ENCODE results near the gene TNK2.
"Not testable (repeated sequence)": the region's sequence is repeated elsewhere in the genome, so short reads cannot be mapped to it uniquely, and the experiment has no call there.

The TNK2 gene

GRCh38 chr3:195916991-195917390, 8.6 kb upstream of the TNK2 start:
- no peak for DNase-seq (ENCODE audit: low read depth)

- DNase-seq (ENCODE audit: low read depth) = no peak
Measured at GRCh38 chr3:195916291-195916690, 7.9 kb upstream of the TNK2 start.

DNA sequence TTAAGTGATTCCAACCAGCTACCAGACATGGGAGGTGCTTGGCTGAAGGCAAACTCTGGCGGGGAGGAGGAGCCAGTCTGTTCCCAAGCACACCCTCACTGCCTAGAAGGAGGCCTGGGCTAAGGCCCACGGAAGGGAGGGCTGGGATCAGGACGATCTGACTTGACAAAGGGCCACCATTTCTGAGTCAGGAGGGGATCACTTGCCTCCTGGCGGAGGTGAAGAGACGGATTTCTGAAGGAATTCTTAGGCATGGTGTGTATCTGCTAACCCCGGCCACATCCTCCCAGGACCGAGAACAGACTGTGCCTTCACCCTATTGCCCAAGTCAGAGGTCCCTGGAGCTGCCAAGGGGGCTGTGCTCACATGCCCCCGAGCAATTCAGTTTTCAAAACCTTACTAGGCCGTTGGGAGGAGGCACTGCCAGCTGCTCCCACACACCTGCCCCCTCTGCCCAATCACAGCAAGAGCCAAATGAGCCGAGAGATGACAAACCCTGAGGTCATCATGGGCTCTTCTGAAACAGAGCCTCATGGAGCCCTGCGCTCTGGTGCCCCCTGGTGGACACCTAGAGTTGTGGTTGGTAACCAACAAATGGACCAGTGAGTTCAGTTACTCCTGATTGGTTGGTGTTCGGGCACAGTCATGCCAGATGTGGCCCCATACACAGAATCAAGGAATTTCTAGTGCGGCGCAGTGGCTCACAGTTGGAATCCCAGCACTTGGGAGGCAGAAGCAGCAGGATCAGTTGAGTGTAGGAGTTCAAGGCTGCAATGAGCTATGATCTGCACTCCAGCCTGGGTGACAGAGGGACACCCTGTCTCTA, 6.5 kb upstream of the TNK2 start:
- DNase-seq (ENCODE audit: low read depth) = peak; percentile 94

DNA sequence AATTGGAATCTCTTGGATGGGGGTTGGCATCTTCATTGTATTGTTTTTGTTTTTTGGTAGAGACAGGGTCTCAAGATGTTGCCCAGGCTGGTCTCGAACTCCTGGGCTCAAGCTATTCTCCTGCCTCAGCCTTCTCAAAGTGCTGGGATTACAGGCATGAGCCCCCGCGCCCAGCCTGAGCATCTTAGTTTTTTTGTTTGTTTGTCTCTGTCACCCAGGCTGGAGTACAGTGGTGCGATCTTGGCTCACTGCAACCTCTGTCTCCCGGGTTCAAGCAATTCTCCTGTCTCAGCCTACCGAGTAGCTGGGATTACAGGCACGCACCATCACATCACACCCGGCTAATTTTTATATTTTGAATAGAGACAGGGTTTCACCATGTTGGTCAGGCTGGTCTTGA, 5.8 kb upstream of the TNK2 start:
- DNase-seq (ENCODE audit: low read depth) = not testable (repeated sequence)

GRCh38 chr3:195913382-195913781, 5.0 kb upstream of the TNK2 start:
- no peak for DNase-seq (ENCODE audit: low read depth)

- no peak for DNase-seq (ENCODE audit: low read depth)
Measured at GRCh38 chr3:195911946-195912270, 3.6 kb upstream of the TNK2 start.

DNA sequence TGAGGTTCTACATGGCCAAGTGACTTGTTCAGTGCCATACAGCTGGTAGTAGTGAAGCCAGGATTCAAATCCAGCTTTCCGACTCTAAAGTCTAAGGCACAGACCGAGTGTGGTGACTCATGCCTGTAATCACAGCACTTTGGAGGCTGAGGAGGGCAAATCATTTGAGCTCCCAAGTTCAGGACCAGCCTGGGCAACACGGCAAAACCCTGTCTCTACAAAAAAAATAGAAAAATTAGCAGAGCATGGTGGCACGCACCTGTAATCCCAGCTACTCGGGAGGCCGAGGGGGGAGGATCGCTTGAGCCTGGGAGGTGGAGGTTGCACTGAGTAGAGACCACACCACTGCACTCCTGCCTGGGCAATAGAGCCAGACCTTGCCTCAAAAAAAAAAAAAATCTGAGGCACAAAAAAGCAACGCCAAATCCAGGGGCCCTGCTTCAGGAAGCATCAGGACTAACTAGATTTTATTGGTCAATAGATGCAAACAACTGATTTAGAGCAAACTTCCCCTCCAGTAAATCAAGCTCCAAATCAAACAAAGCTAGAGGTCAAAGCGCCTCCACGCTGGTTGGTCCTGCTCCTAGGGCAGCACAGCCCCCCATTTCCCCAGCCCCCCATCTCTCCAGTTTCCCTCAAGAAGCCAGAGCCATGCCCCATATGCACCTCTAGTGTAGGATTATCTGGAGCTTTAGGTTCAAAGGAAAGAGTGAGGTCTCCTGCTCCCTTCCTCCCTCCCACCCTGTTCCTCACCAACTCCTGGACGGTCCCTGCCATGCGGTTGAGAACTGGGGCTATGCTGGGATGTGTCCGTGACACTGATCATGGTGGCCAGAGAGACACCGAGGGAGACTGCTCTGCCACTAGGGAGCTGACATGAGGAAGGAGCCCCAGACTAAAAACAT, 2.9 kb upstream of the TNK2 start:
- DNase-seq (ENCODE audit: low read depth) = no peak

GRCh38 chr3:195910499-195910845, 2.1 kb upstream of the TNK2 start:
- no peak for DNase-seq (ENCODE audit: low read depth)

DNA sequence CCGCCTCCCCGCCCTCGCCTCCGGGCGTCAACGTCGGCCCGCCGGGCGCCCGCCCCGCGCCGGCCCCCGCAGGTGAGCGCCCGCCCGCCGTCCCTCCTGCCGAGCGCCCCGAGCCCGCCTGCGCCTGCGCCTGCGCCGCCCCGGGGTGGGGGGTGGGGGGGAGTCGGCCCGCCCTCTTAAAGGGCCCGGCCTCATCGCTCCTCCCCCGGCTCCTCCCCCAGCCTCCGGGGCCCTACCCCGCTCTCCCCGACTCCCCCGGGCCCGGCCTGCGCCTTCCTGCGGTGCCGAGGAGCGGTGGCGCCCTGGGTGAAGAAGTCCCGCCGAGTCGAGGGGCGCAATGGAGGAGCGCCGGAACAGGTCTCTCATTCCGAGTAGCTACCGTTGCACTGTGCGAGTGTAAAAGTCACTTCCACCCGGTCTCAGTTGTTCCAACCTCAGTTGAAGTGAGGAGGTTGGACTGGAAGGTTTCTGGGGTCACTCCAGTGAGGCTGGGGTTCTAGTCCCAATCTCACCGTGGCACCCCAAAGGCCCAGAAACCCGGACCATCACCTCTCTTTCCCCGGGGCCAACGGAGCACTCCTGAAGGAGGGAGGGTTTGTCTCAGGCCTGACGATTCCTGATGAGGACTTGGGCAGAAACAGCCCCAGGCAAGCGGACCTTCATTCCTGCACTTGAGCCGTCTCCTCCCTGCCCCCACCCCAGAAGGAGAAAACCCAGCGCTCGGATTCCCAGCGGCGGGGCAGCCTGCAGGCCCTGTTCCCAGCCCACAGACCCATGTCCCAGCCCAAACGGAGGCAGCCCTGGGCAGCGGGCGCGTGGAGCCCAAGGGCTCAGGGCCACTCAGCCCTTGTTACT, 1.5 kb upstream of the TNK2 start:
- DNase-seq (ENCODE audit: low read depth) = peak; percentile 82

GRCh38 chr3:195908694-195909581, 587 bp upstream of the TNK2 start:
- no peak for DNase-seq (ENCODE audit: low read depth)

- DNase-seq (ENCODE audit: low read depth) = no peak
Measured at GRCh38 chr3:195907684-195907933, 742 bp downstream of the TNK2 start.

DNA sequence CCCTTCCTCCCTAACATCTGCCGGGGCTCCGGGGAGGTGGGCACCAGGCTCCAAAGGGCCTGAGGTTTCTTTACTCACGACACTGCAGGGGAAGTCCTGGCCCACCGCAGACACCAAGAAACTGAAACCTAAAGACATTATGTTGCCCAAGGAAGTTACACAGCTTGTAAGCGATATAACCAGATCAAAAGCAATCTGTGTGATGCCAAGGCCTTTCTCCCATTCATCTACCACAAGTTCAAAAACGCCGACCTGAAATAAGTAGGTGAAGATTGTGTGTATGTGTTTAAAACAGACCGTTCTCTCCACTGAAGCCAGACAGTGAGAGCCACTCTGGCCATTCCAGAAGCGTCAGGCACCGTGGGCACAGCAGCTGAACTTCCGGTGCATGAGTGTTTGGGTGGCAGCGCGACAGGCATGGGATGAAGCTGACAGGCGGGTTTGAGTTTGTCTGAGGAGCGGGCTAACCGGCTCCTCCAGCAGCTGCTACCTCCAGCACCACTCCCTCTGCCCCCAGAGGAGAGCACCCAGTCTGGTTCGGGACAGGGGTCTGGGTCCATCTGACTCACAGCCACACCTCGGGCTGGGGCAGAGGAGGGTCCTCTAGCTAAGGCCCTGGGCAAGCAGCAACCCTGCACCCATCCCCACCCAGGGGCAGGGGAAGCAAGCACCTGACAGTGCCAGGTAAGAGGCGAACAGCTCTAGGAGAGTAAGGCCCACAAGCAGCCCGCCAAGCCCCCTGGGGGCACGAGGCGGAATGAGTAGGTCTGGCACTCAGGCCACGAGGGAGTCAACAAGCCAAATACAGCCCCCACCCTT, 1.3 kb downstream of the TNK2 start:
- DNase-seq (ENCODE audit: low read depth) = peak; percentile 66

GRCh38 chr3:195905970-195906864, 2.1 kb downstream of the TNK2 start:
- no peak for DNase-seq (ENCODE audit: low read depth)

DNA sequence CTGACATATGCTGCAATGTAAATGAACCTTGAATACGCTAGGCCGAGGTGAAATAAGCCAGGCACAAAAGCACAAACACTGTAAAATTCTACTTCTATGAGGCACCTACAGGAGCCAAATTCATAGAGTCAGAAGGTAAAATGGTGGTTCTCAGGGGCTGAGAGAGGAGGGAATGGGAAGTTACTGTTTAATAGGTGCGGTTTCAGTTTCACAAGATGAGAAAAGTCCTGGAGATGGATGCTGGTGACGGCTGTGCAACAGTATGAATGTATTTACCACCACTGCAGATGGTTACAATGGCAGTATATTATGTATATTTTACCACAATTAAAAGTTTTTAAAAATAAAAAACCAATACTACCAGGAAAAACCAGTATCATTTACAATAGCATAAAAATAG, 4.0 kb downstream of the TNK2 start:
- no peak for DNase-seq (ENCODE audit: low read depth)

- no peak for DNase-seq (ENCODE audit: low read depth)
Measured at GRCh38 chr3:195903950-195904290, 4.4 kb downstream of the TNK2 start.

DNA sequence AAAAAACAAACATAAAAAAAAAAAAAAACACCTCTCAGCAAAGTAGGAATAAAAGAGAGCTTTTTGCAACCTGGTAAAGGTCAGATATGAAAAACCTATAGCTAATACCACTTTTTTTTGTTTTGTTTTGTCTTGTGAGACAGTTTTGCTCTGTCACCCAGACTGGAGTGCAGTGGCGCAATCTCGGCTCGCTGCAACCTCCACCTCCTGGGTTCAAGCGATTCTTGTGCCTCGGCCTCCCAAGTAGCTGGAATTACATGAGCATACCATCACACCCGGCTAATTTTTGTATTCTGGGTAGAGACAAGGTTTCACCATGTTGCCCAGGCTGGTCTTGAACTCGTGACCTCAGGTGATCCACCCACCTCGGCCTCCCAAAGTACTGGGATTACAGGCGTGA, 5.7 kb downstream of the TNK2 start:
- DNase-seq (ENCODE audit: low read depth) = not testable (repeated sequence)

GRCh38 chr3:195901836-195902585, 6.3 kb downstream of the TNK2 start:
- not testable (repeated sequence) for DNase-seq (ENCODE audit: low read depth)

- DNase-seq (ENCODE audit: low read depth) = no peak
Measured at GRCh38 chr3:195900436-195901355, 7.7 kb downstream of the TNK2 start.

All from activated T-helper 9 cell treated with anti-CD3 and anti-CD28 coated beads, Interleukin-2, amount 50 U/mL, for 16 hours (primary cell).